ENCODE measurements around the gene CYGB.

The CYGB gene

DNA sequence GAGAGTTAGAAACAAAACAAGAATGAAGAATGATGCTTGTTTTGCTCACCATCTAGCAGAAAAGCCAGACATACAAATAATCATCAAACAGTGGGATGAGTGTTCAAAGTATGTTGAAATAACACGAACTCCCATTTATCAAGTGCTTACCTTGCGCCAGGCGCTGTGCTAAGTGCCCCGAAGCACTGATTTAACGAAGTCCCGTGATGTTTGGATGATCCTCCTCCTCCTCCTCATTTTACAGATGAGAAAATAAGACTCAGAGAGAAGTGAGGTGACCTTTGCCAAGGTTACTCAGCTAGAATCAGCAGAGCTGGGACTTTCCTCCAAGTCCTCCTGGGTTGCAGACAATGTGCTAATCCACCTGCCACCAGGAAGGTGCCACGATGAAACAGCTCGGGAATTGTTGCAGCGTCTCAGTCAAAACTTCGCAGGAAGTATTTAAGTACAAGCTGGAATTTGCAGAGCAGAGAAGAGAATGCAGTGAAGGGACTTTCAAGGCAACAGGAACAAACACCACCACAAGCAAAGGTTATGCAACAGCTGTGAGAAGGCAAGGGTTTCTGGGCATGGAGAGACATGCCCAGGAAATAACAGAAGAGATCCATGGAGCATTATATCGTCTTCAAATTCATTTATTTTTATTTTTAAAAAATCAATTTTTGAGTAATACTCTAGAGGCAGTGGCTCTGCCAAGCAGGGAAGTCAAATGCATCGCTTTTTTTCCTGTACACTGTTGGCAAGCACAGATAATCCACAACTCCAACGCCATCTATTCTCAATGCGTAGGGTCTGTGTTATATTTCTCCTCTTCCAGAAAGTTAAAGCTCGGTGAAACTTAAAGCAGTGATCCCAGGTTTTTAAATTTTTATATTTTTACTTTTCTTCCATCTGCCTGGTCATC is 13.5 kb upstream of the CYGB start:
- no peak for DNase-seq (ENCODE audit: low spot score)

DNA sequence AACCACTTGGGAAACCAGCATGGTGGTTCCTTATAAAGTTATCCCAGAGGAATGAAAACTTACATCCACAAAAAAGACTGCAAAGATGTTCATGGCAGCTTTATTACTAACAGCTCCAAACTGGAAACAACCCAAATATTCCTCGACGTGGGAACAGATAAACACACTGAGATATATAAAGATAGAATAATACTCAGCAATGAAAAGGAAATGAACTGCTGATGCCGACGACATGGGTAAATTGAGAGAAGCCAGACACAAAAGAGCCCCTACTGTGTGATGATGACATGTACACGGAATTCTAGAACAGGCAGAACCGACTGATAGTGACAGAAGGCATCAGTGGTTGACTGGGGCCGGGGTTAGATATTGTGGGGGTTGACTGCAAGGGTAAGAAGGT is 12.0 kb upstream of the CYGB start:
- DNase-seq (ENCODE audit: low spot score) = no peak

DNA sequence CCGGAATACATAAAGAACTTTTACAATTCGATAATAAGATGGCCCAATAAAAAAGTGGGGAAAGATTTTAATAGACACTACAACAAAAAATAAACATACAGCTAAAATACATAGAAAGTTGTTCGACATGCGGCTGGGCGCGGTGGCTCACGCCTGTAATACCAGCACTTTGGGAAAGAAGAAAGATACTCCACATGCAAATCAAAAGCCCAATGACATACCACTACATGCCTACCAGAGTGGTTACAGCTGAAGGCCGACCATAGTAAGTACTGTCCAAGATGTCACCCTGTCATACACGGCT is 11.7 kb upstream of the CYGB start:
- no peak for DNase-seq (ENCODE audit: low spot score)

DNA sequence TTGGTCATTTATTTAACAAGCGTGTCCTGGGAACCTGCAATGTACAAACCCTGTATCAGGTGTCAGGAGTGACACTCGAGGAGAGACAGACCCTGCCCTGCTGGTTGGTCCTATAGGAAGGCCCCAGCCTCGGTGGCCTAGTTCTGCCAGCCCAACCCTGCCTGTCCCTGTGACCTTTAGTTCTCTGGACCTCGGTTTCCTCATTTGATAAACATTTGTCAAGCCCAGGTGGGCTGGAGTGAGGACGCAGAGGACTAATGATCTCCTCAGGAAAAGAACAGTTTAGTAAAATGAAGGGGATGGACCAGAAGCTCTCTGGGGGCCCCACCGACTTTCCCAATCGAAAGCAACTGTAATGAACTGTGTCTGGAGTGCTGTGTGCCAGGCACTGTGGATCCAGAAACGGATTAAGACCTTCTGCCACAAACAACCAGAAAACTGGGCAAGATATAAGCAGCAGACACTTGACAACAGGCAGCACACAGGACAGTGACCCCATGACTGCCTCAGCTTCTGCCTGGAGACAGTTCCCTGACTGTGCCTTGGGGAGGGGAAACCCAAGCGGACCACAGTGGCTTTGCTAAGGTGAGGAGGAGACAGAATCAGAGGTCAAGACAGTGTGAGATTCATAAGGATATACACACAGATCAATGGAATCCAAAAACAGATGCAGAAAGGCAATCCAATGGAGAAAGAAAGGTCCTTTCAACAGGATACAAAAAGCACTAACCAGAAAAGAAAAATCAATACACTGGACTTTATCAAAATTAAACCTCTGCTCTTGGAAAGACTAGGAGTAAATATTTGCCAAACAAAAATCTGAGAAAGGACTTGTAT is 11.1 kb upstream of the CYGB start:
- DNase-seq (ENCODE audit: low spot score) = no peak

DNA sequence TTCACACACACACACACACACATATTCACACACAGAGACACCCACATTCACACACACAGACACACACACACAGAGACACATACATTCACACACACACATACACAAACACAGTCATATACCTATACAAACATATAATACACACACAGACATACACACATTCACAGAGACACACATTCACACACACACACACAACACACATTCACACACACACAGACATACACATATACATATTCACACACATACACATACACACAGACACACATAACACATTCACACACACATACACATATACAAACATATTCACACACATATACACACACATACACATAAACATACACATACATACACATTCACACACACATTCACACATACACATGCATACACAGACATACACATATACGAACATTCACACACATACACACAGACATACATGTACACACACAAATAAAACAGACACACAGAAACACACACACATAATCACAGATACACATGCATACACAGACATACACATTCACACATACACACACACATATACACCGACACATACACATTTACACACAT is 10.2 kb upstream of the CYGB start:
- no peak for DNase-seq (ENCODE audit: low spot score)

DNA sequence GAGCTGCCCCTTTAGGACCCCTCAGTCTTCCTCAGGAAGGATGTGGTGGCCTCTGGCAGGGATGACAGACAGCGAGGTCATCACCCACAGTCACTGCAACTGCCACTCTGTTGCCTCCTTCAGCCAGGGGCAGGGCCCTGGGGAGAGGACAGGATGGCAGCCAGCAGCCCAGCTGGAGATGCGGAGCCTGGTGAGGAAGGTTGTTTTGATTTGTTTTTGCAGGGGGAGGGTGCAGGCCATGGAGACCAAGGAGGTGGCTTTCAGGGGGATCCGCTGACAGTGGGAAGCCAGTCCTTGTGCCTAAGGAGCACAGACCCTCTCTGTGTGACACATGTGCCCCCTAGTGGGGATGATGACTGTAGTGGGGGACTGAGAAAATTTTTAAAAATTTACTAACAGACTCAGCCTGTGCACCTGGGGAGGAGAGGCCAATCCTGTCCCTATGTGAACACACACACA is 9.7 kb upstream of the CYGB start:
- DNase-seq (ENCODE audit: low spot score) = peak; percentile 46

DNA sequence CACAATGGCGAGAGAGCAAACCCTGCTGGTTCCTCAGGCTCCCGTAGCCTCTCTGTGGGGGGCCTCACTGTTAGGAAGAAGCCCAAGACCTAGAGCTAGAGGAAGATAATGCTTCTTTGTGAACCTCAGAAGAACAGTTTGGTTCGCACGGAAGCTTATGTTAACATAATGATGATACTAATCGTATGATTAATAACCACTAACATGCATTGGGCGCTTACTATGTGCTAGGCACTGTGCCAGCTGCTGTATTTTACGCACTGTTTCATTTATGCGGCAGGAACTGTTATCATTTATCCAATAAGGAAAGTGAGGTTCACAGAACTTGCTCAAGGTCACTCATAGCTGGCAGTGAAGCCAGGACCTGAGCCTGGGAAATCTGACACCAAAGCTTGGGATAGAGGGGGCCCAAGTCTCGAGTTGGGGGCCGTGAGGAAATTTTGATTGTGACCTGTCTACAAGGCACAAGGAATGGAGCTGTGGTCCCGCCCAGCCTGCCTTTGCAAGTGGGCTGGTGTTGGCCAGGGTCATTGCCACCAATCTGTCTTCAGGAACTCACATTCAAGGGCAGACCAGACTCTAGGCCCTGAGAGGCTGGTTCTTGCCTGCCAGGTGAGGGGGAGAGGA is 9.2 kb upstream of the CYGB start:
- DNase-seq (ENCODE audit: low spot score) = no peak

DNA sequence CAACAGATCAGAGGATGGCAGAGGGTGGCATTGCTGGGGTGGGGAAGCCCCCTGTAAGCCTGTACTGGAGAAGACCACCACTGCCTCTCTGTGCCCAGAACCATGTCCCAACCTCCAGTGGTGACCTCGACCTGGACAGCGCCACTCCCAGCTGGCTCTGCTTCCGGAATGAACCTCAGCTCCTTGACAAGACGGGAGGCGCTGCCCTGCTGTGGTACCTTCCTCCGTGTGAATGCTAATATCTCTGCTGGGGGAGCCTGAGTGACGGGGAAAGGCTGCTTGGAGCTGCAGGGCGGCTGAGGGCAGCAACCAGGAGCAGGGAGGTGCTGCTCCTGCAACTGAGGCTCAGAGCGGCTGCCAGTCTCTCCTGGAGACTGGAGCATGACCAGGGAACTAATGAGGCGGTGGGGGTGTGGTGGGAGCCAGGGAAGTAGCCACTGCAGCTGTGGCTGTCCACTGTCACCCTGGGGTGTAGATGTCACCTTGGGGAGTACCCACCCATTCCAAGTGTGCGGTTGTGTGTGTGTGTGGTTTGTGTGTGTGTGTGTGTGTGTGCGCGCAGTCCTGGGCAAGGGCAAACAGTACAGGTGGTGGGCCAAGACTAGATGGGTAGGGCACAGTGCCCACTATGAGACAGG is 8.5 kb upstream of the CYGB start:
- no peak for DNase-seq (ENCODE audit: low spot score)

DNA sequence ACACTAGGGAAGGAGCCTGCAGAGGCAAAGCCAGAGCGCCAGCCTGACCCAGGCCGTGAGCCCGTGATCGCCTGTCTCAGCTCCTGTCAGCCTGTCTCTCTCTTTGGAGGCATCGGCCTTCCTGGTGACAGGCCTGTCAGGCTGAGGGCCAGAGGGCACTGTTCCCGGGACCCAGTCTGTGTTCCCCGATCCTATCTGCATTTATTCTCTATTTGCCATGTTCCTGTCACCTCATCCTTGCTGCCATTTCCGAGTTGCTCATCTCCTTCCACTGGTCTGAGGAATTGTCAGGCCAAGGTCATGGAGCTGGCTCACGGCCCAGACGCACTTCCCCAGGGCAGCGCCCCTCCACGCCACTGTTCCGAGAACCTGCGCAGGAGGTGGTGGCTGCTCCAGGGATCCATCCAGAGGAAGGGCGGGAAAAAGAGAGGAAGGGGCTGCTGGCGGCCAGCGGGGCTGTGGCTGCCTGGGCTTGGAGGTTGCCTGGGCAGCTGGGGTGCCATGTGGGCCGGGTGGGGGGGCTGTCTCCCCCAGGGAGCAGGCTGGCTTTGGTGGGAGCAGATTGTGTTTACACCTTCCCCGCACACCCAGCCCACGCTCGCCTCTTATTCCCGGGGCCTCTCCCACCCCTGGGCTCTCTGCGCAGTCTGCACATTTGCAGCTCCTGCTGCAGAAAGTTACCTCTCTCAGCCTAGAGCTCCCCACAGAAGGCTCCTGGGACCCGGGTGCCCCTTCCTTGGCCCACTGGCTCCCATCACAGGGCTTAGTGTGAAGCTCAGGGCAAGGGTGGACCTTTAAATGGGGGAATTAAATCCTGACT is 7.2 kb upstream of the CYGB start:
- DNase-seq (ENCODE audit: low spot score) = no peak

DNA sequence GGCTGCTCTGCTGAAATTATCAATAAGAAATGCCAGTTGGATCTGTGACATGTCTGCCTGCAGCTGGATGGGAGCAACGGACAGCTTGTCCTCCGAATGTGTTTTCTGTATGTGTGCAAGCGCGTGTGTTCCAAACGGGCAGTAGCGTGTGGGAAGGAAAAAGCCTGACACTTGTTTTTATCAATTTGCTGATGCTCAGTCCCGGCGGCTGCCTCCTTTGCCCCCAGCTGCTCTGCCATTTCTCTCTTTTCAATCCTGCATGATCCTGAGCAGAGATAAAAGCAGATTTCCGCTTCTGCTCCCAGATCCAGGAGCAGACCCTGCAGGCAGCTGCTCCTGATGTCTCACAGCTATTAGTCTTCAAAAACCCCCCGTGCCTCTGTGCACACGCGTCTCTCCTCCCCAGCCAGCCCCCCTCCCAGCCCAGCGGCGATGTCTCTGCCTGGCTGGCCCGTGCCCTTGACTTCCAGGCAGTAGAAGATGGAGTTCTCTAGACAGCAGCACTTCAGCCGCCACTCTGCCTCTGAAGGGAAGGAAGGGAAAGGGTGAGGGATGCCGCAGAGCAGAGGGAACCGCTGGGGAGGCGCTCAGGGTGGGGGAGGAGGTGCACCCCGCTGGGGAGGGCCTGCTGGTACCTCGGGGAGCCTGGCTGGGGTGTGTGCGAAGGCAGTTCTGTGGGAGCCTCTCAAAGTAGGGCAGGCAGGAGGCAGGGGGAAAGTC is 6.5 kb upstream of the CYGB start:
- no peak for DNase-seq (ENCODE audit: low spot score)

DNA sequence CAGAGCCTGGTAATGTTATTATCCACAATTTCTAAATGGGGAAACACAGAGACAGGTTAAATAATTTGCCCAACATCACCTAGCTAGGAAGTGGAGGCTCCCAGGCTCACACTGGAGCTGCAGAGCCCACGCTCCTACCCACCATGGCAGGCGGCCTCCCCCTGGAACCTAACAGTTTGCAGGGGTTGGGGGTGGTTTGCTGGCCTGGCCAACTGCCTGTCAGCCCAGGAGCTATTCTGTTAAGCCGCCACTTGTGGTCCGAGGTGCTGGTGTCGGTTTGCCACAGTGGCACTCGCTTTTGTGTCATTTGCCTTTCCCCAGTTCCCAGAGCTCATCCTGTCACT is 5.9 kb upstream of the CYGB start:
- DNase-seq (ENCODE audit: low spot score) = no peak

DNA sequence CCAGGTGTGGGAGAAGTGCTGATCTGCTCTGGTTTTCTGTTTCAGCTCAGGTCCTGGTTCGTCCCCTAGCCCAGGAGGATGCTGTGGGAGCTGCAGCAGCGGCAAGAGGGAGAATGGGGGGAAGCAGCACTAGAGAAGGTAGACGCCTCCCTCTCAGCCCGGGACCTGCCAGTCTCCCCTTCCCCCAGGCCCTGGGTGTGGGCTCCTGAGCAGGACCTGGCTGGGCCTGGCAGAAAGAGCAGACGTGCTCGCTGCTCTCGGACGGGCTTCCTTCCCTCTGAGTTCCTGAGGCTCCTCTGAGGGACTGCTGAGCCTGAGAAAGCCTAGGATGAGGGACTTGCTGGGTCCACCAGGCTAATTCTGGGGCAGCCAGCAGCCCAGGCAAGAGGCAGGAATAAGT is 5.5 kb upstream of the CYGB start:
- DNase-seq (ENCODE audit: low spot score) = no peak

DNA sequence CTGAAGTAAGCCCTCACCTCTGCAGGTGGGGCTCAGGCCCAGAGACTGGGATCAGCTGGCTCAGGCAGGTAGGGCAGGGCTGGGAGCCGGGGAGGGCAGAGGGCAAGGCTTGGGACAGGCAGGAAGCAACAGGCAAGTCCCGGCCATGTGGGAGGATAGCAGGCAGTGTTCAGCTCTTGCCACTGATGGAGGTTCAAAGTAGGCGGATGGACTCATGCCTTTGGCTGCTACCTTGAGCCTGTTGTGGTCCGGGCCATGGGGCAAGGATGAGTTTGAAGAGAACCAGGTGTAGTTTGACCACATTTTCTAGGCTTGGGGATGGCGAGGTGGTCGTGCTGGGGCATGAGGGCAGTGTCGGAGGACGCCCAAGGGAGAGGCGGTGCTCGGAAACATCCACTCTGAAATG is 5.1 kb upstream of the CYGB start:
- no peak for DNase-seq (ENCODE audit: low spot score)

DNA sequence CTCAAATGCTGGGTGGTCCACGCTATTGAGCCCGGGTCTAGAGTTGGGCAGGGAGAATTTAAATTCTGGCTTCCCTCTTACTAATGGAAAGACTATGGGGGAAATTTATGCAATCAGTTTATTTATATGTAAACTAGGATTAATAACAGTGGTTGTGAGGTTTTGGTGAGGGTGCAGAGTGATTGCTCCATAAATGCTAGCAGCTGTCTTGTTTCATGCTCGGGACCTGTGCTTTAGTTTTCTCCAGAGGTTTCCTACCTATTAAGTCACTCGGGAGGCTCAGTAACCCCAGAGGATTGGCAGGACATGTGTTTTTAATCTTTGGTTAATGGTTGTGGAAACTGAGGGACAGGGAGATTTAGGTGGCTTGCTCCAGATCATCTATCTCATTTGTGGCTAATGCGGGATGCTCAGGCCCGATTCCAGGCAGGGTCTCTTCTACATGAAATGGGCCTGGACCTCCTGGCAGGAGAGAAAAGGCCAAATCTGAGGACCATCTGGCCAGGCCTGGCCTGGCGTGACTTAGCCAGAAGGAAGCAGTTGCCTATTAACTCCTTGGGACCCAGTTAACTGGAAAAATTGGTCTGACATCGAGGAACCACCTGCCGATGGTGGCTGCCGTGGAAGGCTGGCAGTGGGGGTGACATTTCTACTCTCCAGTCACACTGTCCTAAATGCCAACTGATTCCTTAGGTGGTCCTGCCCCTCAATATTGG is 4.4 kb upstream of the CYGB start:
- DNase-seq (ENCODE audit: low spot score) = no peak

DNA sequence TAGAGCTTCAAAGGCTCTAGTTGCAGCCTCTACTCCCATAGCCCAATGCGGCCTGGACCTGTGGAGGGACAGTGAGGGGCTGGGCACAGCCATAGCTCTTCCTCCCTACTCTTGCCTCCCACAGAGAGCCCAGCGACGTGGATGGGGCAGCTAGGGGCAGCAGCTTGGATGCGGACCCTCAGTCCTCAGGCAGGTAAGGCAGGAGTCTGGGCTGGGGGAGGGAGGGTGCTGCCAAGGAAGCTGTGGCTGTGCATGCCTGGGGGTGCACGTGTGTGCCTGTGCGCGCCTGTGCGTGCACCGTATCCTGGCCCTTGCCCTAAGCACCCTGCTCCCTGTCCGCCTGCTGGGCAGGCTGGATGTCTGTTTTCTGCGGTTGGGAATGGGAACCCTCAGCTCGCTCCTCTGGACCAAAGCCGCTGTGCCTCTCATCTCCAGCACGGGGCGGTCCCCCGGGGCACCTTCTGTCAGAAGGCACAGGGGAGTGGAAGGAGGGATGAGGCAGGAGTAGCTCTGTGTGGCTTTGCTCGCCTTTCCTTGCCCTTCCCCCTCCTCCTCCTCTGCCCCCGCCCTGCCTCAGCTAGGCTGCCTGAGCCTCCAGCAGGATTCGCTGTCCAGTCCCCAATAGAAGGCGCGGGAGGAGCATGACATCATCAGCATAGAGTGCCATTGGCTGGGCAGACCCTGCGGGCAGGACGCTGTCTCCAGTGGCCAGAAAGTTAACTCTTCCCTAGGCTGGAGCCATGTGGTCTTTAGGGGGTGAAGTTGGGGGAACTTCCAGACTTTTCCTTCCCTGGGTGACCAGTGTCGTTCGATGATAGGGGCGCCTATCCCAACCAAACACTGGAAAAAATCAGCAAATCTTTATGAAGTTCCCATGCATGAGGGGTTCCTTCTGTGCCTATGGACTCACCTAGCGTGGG is 3.1 kb upstream of the CYGB start:
- DNase-seq (ENCODE audit: low spot score) = peak; percentile 22

DNA sequence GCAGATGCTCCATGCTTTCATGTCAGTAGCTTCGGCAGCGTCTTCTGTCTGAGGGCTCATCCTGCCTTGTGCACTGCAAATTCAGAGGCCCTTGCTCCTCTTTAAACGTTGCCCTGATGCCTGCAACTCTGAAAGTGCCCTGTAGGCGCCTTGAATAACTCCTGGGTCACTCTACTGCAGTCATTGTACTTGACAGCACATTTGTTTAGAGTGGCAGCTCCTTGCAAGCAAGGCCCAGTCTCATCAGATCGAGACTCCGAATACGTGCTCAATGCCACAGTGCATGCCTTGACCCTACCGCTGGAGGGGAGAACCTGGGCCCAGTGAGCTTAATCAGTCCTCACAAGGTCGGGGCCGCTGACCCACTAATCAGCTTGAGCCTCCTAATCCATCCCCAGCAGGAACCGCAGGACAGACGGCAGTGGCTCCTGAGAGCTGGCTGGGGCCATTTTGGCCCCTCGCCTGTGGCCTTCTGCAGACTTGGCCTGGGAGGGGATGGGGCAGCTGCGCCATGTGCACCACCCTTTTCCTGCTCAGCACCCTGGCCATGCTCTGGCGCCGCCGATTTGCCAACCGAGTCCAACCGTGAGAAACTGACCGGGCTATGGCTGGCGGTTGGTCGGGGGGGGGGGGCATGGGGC is 2.2 kb upstream of the CYGB start, which contains the start of gene PRCD:
Gene PRCD (plus strand): TSS at position 414 of the 641 bp plus-strand sequence. CDS start 98 bp downstream, at position 512.
- no peak for DNase-seq (ENCODE audit: low spot score)

DNA sequence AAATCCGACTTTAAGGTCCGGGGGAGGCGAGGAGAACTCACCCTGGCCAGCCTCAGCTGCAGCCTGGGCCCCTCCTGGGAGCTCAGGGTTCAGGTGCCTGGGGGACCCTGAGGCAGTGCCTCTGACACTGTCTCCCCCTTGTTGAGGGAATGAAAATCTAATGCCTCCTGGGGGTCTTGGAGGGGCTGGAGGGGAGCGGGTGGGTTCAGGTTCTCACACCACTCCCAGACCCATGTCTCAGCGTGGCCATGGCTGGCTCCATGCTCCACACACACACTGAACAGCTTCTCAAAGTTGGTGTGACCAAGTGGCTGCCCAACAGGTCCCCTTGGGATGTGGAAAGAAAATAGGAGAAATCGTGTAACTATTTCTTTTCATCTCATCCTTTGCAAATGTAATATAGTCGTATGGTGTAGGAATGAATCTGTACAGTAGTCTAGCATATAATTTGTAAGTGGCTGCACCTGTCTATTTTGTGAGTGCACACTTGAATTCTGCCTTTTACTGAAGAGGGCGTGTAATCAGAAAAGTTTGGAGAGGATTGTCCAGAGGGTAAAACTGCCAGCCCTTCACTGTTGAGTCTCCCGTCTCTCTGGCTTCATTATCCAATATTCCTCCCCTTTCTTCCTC is 1.5 kb upstream of the CYGB start:
- DNase-seq (ENCODE audit: low spot score) = no peak
